ENCODE measurements around the gene FCHSD2.

FCHSD2 gene

DNA sequence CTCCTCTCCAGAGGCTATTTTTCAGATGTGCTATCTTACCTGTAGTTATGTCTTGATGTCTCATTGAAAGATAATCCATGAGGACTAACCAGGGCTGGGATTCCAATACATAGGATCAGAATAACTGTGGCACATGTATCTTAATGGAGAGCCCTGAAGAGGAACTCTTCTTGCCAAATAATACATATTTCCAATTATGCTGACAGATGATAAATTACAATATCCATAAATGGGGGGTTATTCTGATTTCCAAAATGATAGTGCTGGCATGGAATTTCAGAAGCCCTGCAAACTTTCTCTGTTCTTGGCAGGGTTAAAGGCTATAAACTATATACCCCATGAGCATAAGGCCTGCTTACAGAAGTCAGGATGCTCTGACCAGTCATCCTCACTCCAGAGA lies 173.7 kb downstream of the FCHSD2 start:
- no peaks in the 10 kb centered on the region for H3K4me1 ChIP-seq (ENCODE audit: insufficient read depth, low read length, severe bottlenecking)
- no peaks in the 10 kb centered on the region for H3K9me2 ChIP-seq (ENCODE audit: low read depth, low read length)
- H4K20me1 ChIP-seq (ENCODE audit: insufficient read depth, low read length), result no peaks in the 10 kb centered on the region

DNA sequence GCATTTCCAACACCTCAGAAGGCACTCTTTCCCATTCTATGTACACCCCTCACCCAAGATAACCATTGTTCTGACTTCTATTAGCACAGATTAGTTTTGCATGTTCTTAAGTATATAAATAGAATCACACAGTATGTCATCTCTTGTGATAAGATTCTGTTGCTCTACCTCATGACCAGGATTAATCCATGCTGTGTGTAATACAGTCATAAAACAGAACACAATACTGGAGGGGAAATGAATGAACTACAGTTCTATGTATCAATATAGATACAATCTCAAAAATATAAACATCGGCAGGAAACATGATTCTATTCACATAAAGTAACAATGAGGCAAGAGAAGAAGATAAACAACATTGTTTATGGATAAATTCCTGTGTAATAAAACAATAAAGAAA lies 176.4 kb downstream of the FCHSD2 start:
- Histone ChIP-seq H3K9me2 (ENCODE audit: low read depth, low read length) (no peaks in the 10 kb centered on the region), H3K79me2 (ENCODE audit: insufficient read depth, low read length) (no peaks in the 10 kb centered on the region), H2AFZ (ENCODE audit: low read length) (no peak overlapping the region), H3K9me3 (ENCODE audit: low read length) (no peaks in the 10 kb centered on the region), H3K4me3 (ENCODE audit: low read depth, low read length, poor library complexity, severe bottlenecking) (no peak overlapping the region), H3F3A (ENCODE audit: insufficient read depth, low read length) (no peaks in the 10 kb centered on the region), H3K27ac (ENCODE audit: low read depth, low read length, poor library complexity, severe bottlenecking) (no peak overlapping the region), H3K4me1 (ENCODE audit: insufficient read depth, low read length, severe bottlenecking) (no peaks in the 10 kb centered on the region), H3K36me3 (ENCODE audit: insufficient read depth, low read length) (peaks cover 24% of the 10 kb centered on the region; the same call in 1 of the 2 replicates), H3K27me3 (ENCODE audit: insufficient read depth, low read length) (no peaks in the 10 kb centered on the region), H4K20me1 (ENCODE audit: insufficient read depth, low read length) (no peaks in the 10 kb centered on the region), H3K9ac (ENCODE audit: low read length) (no peak overlapping the region), H3K4me2 (ENCODE audit: low read length) (no peak overlapping the region)
- TF ChIP-seq, protein P1, sequence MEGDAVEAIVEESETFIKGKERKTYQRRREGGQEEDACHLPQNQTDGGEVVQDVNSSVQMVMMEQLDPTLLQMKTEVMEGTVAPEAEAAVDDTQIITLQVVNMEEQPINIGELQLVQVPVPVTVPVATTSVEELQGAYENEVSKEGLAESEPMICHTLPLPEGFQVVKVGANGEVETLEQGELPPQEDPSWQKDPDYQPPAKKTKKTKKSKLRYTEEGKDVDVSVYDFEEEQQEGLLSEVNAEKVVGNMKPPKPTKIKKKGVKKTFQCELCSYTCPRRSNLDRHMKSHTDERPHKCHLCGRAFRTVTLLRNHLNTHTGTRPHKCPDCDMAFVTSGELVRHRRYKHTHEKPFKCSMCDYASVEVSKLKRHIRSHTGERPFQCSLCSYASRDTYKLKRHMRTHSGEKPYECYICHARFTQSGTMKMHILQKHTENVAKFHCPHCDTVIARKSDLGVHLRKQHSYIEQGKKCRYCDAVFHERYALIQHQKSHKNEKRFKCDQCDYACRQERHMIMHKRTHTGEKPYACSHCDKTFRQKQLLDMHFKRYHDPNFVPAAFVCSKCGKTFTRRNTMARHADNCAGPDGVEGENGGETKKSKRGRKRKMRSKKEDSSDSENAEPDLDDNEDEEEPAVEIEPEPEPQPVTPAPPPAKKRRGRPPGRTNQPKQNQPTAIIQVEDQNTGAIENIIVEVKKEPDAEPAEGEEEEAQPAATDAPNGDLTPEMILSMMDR (IDR thresholded peaks at IDR 0.05; ENCODE audit: low read length), result no peak
- no peak for TF ChIP-seq EZH2 (IDR thresholded peaks at IDR 0.05; ENCODE audit: borderline replicate concordance, low read length)

More for the DNA sequence above, 173.7 kb downstream of the FCHSD2 start:
- Histone ChIP-seq H3K4me2 (ENCODE audit: low read length) (no peak overlapping the region), H3F3A (ENCODE audit: insufficient read depth, low read length) (no peaks in the 10 kb centered on the region), H3K27ac (ENCODE audit: low read depth, low read length, poor library complexity, severe bottlenecking) (no peak overlapping the region), H3K36me3 (ENCODE audit: insufficient read depth, low read length) (peaks cover 35% of the 10 kb centered on the region; the same call in 1 of the 2 replicates), H3K79me2 (ENCODE audit: insufficient read depth, low read length) (no peaks in the 10 kb centered on the region), H3K9me3 (ENCODE audit: low read length) (no peaks in the 10 kb centered on the region), H3K9ac (ENCODE audit: low read length) (no peak overlapping the region), H2AFZ (ENCODE audit: low read length) (no peak overlapping the region), H3K4me3 (ENCODE audit: low read depth, low read length, poor library complexity, severe bottlenecking) (no peak overlapping the region), H3K27me3 (ENCODE audit: insufficient read depth, low read length) (no peaks in the 10 kb centered on the region)
- TF ChIP-seq, protein P1 (IDR thresholded peaks at IDR 0.05; ENCODE audit: low read length), result no peak
- TF ChIP-seq EZH2 (IDR thresholded peaks at IDR 0.05; ENCODE audit: borderline replicate concordance, low read length), result no peak

DNA sequence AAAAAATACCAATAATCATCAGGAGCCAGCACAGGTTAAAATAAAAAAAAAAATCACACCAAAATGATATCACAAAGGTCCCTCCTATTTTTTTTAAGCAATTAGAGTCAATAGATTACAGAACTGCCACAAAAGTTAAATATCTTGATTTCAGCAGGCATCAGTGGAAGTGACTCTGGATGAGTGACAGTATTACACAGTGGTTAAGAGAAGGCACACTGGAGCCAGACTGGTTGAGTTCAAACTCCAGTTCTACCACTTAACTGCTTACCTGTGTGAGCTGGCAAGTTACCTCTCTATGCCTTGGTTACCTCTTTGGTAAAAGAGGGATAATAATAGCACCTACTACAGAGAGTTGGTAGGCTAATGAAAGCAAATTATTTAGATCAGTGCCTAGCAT lies 179.4 kb downstream of the FCHSD2 start:
- Histone ChIP-seq H3K9me2 (ENCODE audit: low read depth, low read length) (no peaks in the 10 kb centered on the region), H3K27me3 (ENCODE audit: insufficient read depth, low read length) (no peaks in the 10 kb centered on the region), H3K36me3 (ENCODE audit: insufficient read depth, low read length) (peaks cover 38% of the 10 kb centered on the region), H3K4me1 (ENCODE audit: insufficient read depth, low read length, severe bottlenecking) (no peaks in the 10 kb centered on the region), H3K4me2 (ENCODE audit: low read length) (no peak overlapping the region), H4K20me1 (ENCODE audit: insufficient read depth, low read length) (no peaks in the 10 kb centered on the region), H3K9ac (ENCODE audit: low read length) (no peak overlapping the region), H3K27ac (ENCODE audit: low read depth, low read length, poor library complexity, severe bottlenecking) (no peak overlapping the region), H2AFZ (ENCODE audit: low read length) (no peak overlapping the region), H3K79me2 (ENCODE audit: insufficient read depth, low read length) (no peaks in the 10 kb centered on the region), H3F3A (ENCODE audit: insufficient read depth, low read length) (no peaks in the 10 kb centered on the region), H3K9me3 (ENCODE audit: low read length) (no peaks in the 10 kb centered on the region), H3K4me3 (ENCODE audit: low read depth, low read length, poor library complexity, severe bottlenecking) (no peak overlapping the region)
- no peak for TF ChIP-seq EZH2 (IDR thresholded peaks at IDR 0.05; ENCODE audit: borderline replicate concordance, low read length)
- TF ChIP-seq, protein P1 (IDR thresholded peaks at IDR 0.05; ENCODE audit: low read length), result no peak

Measured in OCI-LY1 (cell line).